ENCODE results near the gene RABEPK.
"Not testable (repeated sequence)": the region's sequence is repeated elsewhere in the genome, so short reads cannot be mapped to it uniquely, and the experiment has no call there.

DNA sequence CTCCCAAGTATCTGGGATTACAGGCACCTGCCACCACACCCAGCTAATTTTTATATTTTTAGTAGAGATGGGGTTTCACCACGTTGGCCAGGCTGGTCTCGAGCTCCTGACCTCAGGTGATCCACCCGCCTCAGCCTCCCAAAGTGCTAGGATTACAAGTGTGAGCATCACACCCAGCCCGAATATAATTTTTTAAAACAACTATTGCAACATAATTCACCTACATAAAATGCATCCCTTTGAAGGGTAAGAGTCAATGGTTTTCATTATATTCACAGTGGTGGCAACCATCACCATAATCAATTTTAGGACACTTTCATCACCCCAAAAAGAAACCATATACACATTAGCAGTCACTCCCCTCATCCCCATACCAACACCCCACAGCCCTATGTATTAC, 20.6 kb upstream of the RABEPK start:
- TF ChIP-seq CTCF, POLR2A (IDR thresholded peaks at IDR 0.05): not testable (repeated sequence)
